NCI-H1694 (cell line): ENCODE measurements around the gene PDLIM5.
A peak's percentile ranks its signal among the peaks of the same experiment; 100 is the strongest.
"Not testable (repeated sequence)": the region's sequence is repeated elsewhere in the genome, so short reads cannot be mapped to it uniquely, and the experiment has no call there.

Experiments used
- DNase-seq: peaks from one replicate; lab custom pipeline; 2025; lab: John Stamatoyannopoulos, UW

Gene PDLIM5

GRCh38 chr4:94451695-94452475 is at the start of gene PDLIM5:
Gene PDLIM5, plus strand, starts transcription at chr4:94451942. Its CDS starts 3,347 bp downstream, at chr4:94455289.
- peak; percentile 23 for DNase-seq

- not testable (repeated sequence) for DNase-seq
Observed at GRCh38 chr4:94402439-94402838, 49.3 kb upstream of the PDLIM5 start.

GRCh38 chr4:94403751-94404150 is 48.0 kb upstream of the PDLIM5 start:
- DNase-seq = no peak

- DNase-seq = peak; percentile 59
Observed at GRCh38 chr4:94406668-94407437, 44.9 kb upstream of the PDLIM5 start.

GRCh38 chr4:94407846-94408245 is 43.9 kb upstream of the PDLIM5 start:
- no peak for DNase-seq

- no peak for DNase-seq
Observed at GRCh38 chr4:94408549-94409374, 43.0 kb upstream of the PDLIM5 start.

- DNase-seq = no peak
Observed at GRCh38 chr4:94409375-94409679, 42.4 kb upstream of the PDLIM5 start.

GRCh38 chr4:94409962-94410361 is 41.8 kb upstream of the PDLIM5 start:
- no peak for DNase-seq

- no peak for DNase-seq
Observed at GRCh38 chr4:94410678-94411206, 41.0 kb upstream of the PDLIM5 start.

GRCh38 chr4:94411296-94411695 is 40.4 kb upstream of the PDLIM5 start:
- no peak for DNase-seq

GRCh38 chr4:94412019-94412657 is 39.6 kb upstream of the PDLIM5 start:
- no peak for DNase-seq

GRCh38 chr4:94412658-94413038 is 39.1 kb upstream of the PDLIM5 start:
- no peak for DNase-seq

- no peak for DNase-seq
Observed at GRCh38 chr4:94413085-94413840, 38.5 kb upstream of the PDLIM5 start.

- no peak for DNase-seq
Observed at GRCh38 chr4:94414907-94415306, 36.8 kb upstream of the PDLIM5 start.

GRCh38 chr4:94415448-94415847 is 36.3 kb upstream of the PDLIM5 start:
- no peak for DNase-seq

- DNase-seq = no peak
Observed at GRCh38 chr4:94416335-94416734, 35.4 kb upstream of the PDLIM5 start.

GRCh38 chr4:94416981-94417380 is 34.8 kb upstream of the PDLIM5 start:
- no peak for DNase-seq

- DNase-seq = no peak
Observed at GRCh38 chr4:94419549-94419948, 32.2 kb upstream of the PDLIM5 start.

GRCh38 chr4:94419956-94420355 is 31.8 kb upstream of the PDLIM5 start:
- no peak for DNase-seq

- DNase-seq = no peak
Observed at GRCh38 chr4:94420356-94420755, 31.4 kb upstream of the PDLIM5 start.

- DNase-seq = no peak
Observed at GRCh38 chr4:94426783-94427182, 25.0 kb upstream of the PDLIM5 start.
